K562 (cell line): ENCODE results near the gene SLC24A3. TPM values are rescaled to one million over a fixed set of nuclear protein-coding genes. Genes with fewer than 3 reads are reported as not detected.

Experiments
- ATAC-seq: fragments of 200-7000 bp; cut with Tn5 transposase; 3 replicates; pipeline ENCODE4 v1.9.1; 2020; ENCODE audit warnings: moderate library complexity
- BruUV-seq: library from RNA; stranded (reverse); fragments of 400-500 nt; replicated peaks from 2 replicates; lab custom pipeline; 2021; lab: Mats Ljungman, UMichigan
- CTCF ChIA-PET: fragments of 300-600 bp; formaldehyde crosslinking; extraction: SDS; loops from one replicate; lab custom pipeline; 2021; ENCODE audit warnings: low intra/inter-chr PET ratio; lab: Yijun Ruan, JAX
- POLR2A ChIA-PET: fragments of 300-600, 350-650 bp; sonication (Branson Sonifier 250); formaldehyde crosslinking; extraction: SDS; loops from one replicate; lab custom pipeline; 2021; ENCODE audit warnings: antibody characterized with exemption, inconsistent platforms; lab: Yijun Ruan, JAX
- DNase-seq, 4 experiments: peaks; one replicate each; pipeline versions ENCODE4 v3.0.0 to v3.0.0-alpha.2; 2011 to 2018; ENCODE audit warnings: low spot score in 3 of 4, mixed read lengths in 3 of 4; ENCODE audit errors: extremely low read depth in 1 of 4
- FAIRE-seq: peaks from 2 replicates; lab custom pipeline; 2011; peaks lifted over from hg19 to GRCh38; lab: Jason Lieb, UNC
- H2AFZ ChIP-seq: 2 replicates; pipeline ENCODE4 v1.6.0; 2011; ENCODE audit warnings: low read depth, low read length, control low read depth, inconsistent platforms
- H3K27ac ChIP-seq: fragments of 200-600 bp; 3 replicates; pipeline ENCODE4 v1.8.0; 2011; ENCODE audit warnings: low read depth, mild to moderate bottlenecking, control low read depth, inconsistent platforms, low read length, moderate library complexity, mixed read lengths; ENCODE audit errors: extremely low read depth
- H3K27me3 ChIP-seq, 2 experiments: fragments of 300-600 bp in 1 of 2; 2 replicates in 1 of 2; 3 replicates in 1 of 2; pipeline versions ENCODE4 v1.6.0 to v1.8.0; 2011; ENCODE audit warnings: inconsistent platforms in 2 of 2, low read length in 2 of 2, mild to moderate bottlenecking in 1 of 2, mixed read lengths in 1 of 2, moderate library complexity in 1 of 2; ENCODE audit not compliant: control insufficient read depth in 2 of 2, insufficient read depth in 2 of 2
- H3K36me3 ChIP-seq: fragments of 300-600 bp; 3 replicates; pipeline ENCODE4 v1.8.0; 2011; ENCODE audit warnings: mild to moderate bottlenecking, low read length, inconsistent platforms; ENCODE audit not compliant: control insufficient read depth, insufficient read depth
- H3K4me1 ChIP-seq, 2 experiments: fragments of 200-600 bp in 1 of 2; replicated peaks in 1 of 2; 2 replicates in 1 of 2; 3 replicates in 1 of 2; pipeline versions ENCODE4 v1.5.1 to v1.8.0; 2011; ENCODE audit warnings: inconsistent platforms in 2 of 2, low read length in 2 of 2, mild to moderate bottlenecking in 1 of 2, mixed read lengths in 1 of 2, moderate library complexity in 1 of 2; ENCODE audit not compliant: control insufficient read depth in 2 of 2, insufficient read depth in 2 of 2
- H3K4me2 ChIP-seq: 2 replicates; pipeline ENCODE4 v1.6.1; 2011; ENCODE audit warnings: low read length, control low read depth, inconsistent platforms, mixed read lengths; ENCODE audit not compliant: insufficient read depth
- H3K4me3 ChIP-seq: fragments of 200-600 bp; sonication (generic), shearing (Covaris generic); 2 replicates; pipeline ENCODE4 v1.5.1; 2016; ENCODE audit warnings: control low read depth, inconsistent platforms
- H3K79me2 ChIP-seq: fragments of 200-600 bp; 3 replicates; pipeline ENCODE4 v1.8.0; 2011; ENCODE audit warnings: low read length, inconsistent platforms; ENCODE audit not compliant: control insufficient read depth, insufficient read depth
- H3K9ac ChIP-seq, 2 experiments: 2 replicates each; pipeline versions ENCODE4 v1.6.0 to v1.6.1; 2011; ENCODE audit warnings: low read depth in 2 of 2, low read length in 2 of 2, control low read depth in 1 of 2, inconsistent platforms in 1 of 2, mild to moderate bottlenecking in 1 of 2, mixed read lengths in 1 of 2; ENCODE audit not compliant: insufficient read depth in 1 of 2
- H3K9me1 ChIP-seq: one replicate; pipeline ENCODE4 v1.6.0; 2011; ENCODE audit warnings: inconsistent platforms, mild to moderate bottlenecking, low read length, moderate library complexity; ENCODE audit not compliant: control insufficient read depth, insufficient read depth
- H3K9me3 ChIP-seq: replicated peaks from 2 replicates; pipeline ENCODE4 v1.5.1; 2011; ENCODE audit warnings: low read depth, low read length, inconsistent platforms; ENCODE audit not compliant: control insufficient read depth, insufficient read depth
- H4K20me1 ChIP-seq: replicated peaks from 2 replicates; pipeline ENCODE4 v1.6.1; 2011; ENCODE audit warnings: low read length, inconsistent platforms, mixed read lengths; ENCODE audit not compliant: control insufficient read depth, insufficient read depth
- CBFA2T2 ChIP-seq: fragments of 450-650 bp; conservative IDR thresholded peaks from 2 replicates; pipeline ENCODE4 v1.6.1; 2017; ENCODE audit warnings: mild to moderate bottlenecking
- HDAC3 ChIP-seq: fragments of 450-650 bp; IDR thresholded peaks from 2 replicates; pipeline ENCODE4 v1.6.1; 2018; ENCODE audit warnings: borderline replicate concordance, mild to moderate bottlenecking, moderate library complexity; ENCODE audit not compliant: partially characterized antibody
- SMARCB1 ChIP-seq: IDR thresholded peaks from 2 replicates; pipeline ENCODE4 v1.6.1; 2011; ENCODE audit warnings: improper control_type of control experiment, low read depth; ENCODE audit not compliant: insufficient read length
- SUPT5H ChIP-seq: fragments of 450-650 bp; IDR thresholded peaks from 2 replicates; pipeline ENCODE4 v1.6.1; 2016
- TAF15 ChIP-seq: fragments of 200-400 bp; formaldehyde crosslinking; IDR thresholded peaks from 2 replicates; pipeline ENCODE4 v1.6.1; 2017; ENCODE audit warnings: mild to moderate bottlenecking, low read depth, low read length, moderate library complexity
- ZNF408 ChIP-seq: fragments of 250-450 bp; sonication (Bioruptor Pico); IDR thresholded peaks from 2 replicates; pipeline ENCODE4 v1.4.0; 2020; ENCODE audit warnings: low read depth, mild to moderate bottlenecking, moderate library complexity
- ZNF431 ChIP-seq: sonication (generic); formaldehyde crosslinking; IDR thresholded peaks from 2 replicates; pipeline ENCODE4 v1.8.0; 2022; ENCODE audit warnings: mild to moderate bottlenecking, missing genetic modification reagents
- ZNF592 ChIP-seq: fragments of 450-650 bp; IDR thresholded peaks from 2 replicates; pipeline ENCODE4 v1.6.1; 2017; ENCODE audit warnings: antibody characterized with exemption, mild to moderate bottlenecking
- WGBS: fragments of 100-300 bp; shearing (Covaris generic); methylation state at CpG from one replicate; pipeline ENCODE4 v1.1.6; 2016; ENCODE audit warnings: low coverage, mixed read lengths; ENCODE audit not compliant: insufficient coverage; ENCODE audit errors: missing lambda C conversion rate; 5-methylcytosine and 5-hydroxymethylcytosine counted together
- in situ Hi-C: fragments of 300-500 bp; cut with MboI; formaldehyde crosslinking; loops from 4 replicates; pipeline ENCODE4 v1.15.0; 2018; ENCODE audit warnings: inconsistent platforms, mixed read lengths
- intact Hi-C: fragments of 100-400 bp; cut with micrococcal nuclease; formaldehyde crosslinking; loops from 2 replicates; pipeline ENCODE4 v1.14.2; 2022
- polyA plus RNA-seq, 8 experiments: library from polyadenylated mRNA; depleted of rRNA in 4 of 8; stranded (reverse) in 5 of 8; unstranded in 3 of 8; fragments of >200 nt; fragmentation: Nextera tagmentation in 2 of 8; fragmentation: Illumina TruSeq in 1 of 8; extraction: Ambion mirVana in 2 of 8; extraction: Trizol in 1 of 8; gene quantifications; 2 replicates each; pipeline versions ENCODE4 v1.2.1 to v1.2.3, GENCODE V29; 2011 to 2014; ENCODE audit warnings: inconsistent platforms in 1 of 8, missing spikeins in 1 of 8
- total RNA-seq, 7 experiments: library from RNA; depleted of rRNA in 6 of 7; stranded (reverse); fragments of >200 nt in 6 of 7; fragmentation: Illumina TruSeq in 2 of 7; extraction: Trizol in 2 of 7; gene quantifications; 2 replicates each; pipeline versions ENCODE4 v1.2.1 to v1.2.3, GENCODE V29; 2011 to 2021; ENCODE audit warnings: low replicate concordance in 1 of 7
- TF ChIP-seq, protein P1 (sequence below): fragments of 450-650 bp; IDR thresholded peaks from 2 replicates; pipeline ENCODE4 v1.6.1; 2016; ENCODE audit warnings: low read depth, mild to moderate bottlenecking, moderate library complexity
- TF ChIP-seq, protein P2 (sequence below), 2 experiments: fragments of 200-800 bp in 1 of 2; sonication (Bioruptor generic) in 1 of 2; sonication (generic) in 1 of 2; formaldehyde crosslinking in 1 of 2; IDR thresholded peaks in 1 of 2; conservative IDR thresholded peaks in 1 of 2; 2 replicates each; pipeline versions ENCODE4 v1.5.0 to v1.6.1; 2016 to 2020; ENCODE audit warnings: missing compliant biosample characterization in 1 of 2, missing genetic modification characterization in 1 of 2, missing genetic modification reagents in 1 of 2

SLC24A3 gene
- total and polyA plus RNA-seq, 9 of the 15 experiments (the other 6 are each of a cell fraction or from before 2014, with no cell fraction given), result not detected

DNA sequence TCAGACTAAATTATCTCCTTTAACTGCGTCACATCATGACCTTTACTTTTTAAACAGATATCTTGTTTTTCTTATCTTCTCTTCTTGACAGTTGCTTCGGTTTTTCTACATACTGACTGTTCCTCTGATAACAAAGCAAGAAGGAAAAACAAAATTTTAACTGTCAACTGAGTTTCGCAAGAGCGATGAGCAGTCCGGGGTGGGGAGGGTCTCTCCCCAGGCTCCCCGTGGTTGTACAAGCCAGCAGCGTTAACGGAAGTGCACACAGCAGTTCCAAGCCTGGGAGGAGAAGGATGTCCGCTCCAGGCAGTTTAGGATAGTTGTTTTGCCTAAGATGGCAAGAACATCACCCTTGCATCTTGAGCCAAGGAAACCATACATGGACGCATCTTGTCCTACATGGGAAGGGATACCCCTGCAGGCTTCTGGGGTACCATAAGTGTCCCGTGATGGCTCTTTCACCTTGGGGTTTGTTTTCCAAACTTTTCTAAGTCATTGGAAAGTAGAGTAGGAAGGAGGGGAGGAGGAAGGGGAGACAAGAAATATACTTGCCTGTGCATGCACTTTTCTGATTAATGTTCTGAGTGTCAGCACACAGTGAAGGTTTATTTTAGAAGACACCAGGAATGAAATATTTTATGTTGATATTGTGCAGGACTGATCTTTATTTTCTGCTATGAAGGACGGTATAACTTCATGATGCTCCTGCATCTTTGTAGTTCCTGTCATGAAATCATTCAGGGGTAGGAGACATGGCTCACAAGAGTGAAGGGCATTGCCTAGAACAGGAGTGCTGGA is 20.8 kb downstream of the SLC24A3 start (continued):
- TF ChIP-seq, protein P1, sequence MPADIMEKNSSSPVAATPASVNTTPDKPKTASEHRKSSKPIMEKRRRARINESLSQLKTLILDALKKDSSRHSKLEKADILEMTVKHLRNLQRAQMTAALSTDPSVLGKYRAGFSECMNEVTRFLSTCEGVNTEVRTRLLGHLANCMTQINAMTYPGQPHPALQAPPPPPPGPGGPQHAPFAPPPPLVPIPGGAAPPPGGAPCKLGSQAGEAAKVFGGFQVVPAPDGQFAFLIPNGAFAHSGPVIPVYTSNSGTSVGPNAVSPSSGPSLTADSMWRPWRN, result no peak
- TF ChIP-seq, protein P2, sequence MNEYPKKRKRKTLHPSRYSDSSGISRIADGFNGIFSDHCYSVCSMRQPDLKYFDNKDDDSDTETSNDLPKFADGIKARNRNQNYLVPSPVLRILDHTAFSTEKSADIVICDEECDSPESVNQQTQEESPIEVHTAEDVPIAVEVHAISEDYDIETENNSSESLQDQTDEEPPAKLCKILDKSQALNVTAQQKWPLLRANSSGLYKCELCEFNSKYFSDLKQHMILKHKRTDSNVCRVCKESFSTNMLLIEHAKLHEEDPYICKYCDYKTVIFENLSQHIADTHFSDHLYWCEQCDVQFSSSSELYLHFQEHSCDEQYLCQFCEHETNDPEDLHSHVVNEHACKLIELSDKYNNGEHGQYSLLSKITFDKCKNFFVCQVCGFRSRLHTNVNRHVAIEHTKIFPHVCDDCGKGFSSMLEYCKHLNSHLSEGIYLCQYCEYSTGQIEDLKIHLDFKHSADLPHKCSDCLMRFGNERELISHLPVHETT (CRISPR knock-in tag; conservative IDR thresholded peaks at IDR 0.05 in 1 of 2, IDR thresholded peaks at IDR 0.05 in 1 of 2), result no peak

DNA sequence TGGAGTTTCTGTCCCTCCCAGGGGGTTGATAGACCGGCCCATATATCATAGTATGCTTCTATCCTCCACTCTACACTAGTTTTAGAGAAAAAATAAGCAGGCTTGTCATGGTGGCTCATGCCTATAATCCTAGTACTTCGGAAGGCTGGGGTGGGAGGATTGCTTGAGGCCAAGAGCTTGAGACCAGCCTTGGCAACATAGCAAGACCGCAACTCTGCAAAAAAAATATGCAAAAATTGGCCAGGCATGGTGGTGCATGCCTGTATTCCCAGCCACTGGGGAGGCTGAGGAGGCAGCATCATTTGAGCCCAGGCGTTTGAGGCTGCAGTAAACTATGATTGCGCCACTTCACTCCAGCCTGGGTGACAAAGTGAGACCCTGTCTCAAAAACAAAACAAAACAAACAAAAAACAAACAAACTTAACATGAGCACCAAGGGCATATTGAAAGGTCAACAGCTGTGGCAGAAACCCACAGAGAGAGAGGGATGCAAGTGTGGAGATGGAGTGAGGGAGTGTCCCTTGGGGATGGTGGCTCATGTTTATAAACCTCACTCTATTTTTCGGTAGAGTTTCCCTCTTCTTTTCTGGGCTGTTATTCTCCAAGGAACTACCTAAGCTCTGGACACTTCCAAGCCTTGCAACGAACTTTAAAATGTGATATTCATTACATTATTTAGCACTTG is 24.1 kb downstream of the SLC24A3 start:
- H3K4me1 ChIP-seq, result no peaks in the 10 kb centered on the region
- no peak overlapping the region for H3K27ac ChIP-seq
- intact Hi-C loops, result no loop called here
- ATAC-seq (no peak), DNase-seq (no peak), FAIRE-seq (no peak)
- no peaks in the 10 kb centered on the region for H3K79me2 ChIP-seq
- no peaks in the 10 kb centered on the region for H3K9me1 ChIP-seq
- BruUV-seq, result no TSS peak
- no peak overlapping the region for H3K4me2 ChIP-seq
- no peaks in the 10 kb centered on the region for H4K20me1 ChIP-seq
- no peak overlapping the region for H3K4me3 ChIP-seq
- no peaks in the 10 kb centered on the region for H3K27me3 ChIP-seq
- no peaks in the 10 kb centered on the region for H3K36me3 ChIP-seq
- H3K9ac ChIP-seq, result no peak overlapping the region
- CTCF ChIA-PET, result no interaction called here
- H3K9me3 ChIP-seq, result no peaks in the 10 kb centered on the region
- 3% methylated on average over 6 of the region's 7 CpGs for WGBS
- in situ Hi-C loops, result no loop called here
- POLR2A ChIA-PET, result interaction anchor here (0.6 kb wide), 1 partner anchor 541 kb away, joined by 4 read pairs; no protein-coding TSS in a partner anchor
- no peak overlapping the region for H2AFZ ChIP-seq
- TF ChIP-seq ZNF408 (CRISPR knock-in tag) (no peak), HDAC3 (no peak), SMARCB1 (no peak), ZNF431 (CRISPR knock-in tag) (no peak), TAF15 (no peak), CBFA2T2 (no peak), ZNF592 (no peak), SUPT5H (no peak)
